ENCODE data around the gene RALGAPA2.

GRCh38 chr20:20643927-20644326 is 68.5 kb downstream of the RALGAPA2 start:
- TF ChIP-seq ELF4 (IDR thresholded peaks at IDR 0.05) (no peak), FOXM1 (IDR thresholded peaks at IDR 0.05; ENCODE audit: borderline replicate concordance) (no peak), SP1 (IDR thresholded peaks at IDR 0.05) (no peak), ZNF384 (IDR thresholded peaks at IDR 0.05) (no peak), TARDBP (IDR thresholded peaks at IDR 0.05) (no peak), FOXK2 (IDR thresholded peaks at IDR 0.05) (no peak), HDGF (IDR thresholded peaks at IDR 0.05; ENCODE audit: borderline replicate concordance) (no peak), BHLHE40 (IDR thresholded peaks at IDR 0.05; ENCODE audit: borderline replicate concordance) (no peak), CTBP1 (IDR thresholded peaks at IDR 0.05; ENCODE audit: borderline replicate concordance) (no peak), NFRKB (IDR thresholded peaks at IDR 0.05) (no peak), FOXA1 (IDR thresholded peaks at IDR 0.05) (no peak), SUZ12 (IDR thresholded peaks at IDR 0.05) (no peak)
